Stimulated activated CD8-positive, alpha-beta memory T cell treated with anti-CD3 and anti-CD28 coated beads, Interleukin-4, amount 100 ng/mL, for 24 hours (primary cell): Measurements from ENCODE around the gene AGRN.
"Not testable (repeated sequence)": the region's sequence is repeated elsewhere in the genome, so short reads cannot be mapped to it uniquely, and the experiment has no call there.

ENCODE experiments used
- DNase-seq: peaks from one replicate; pipeline ENCODE4 v3.0.0-alpha.2; 2020; ENCODE audit warnings: low read depth

Gene AGRN

GRCh38 chr1:1021010-1021919 is 1.3 kb downstream of the AGRN start:
- no peak for DNase-seq

GRCh38 chr1:1021920-1022259 is 2.0 kb downstream of the AGRN start:
- no peak for DNase-seq

GRCh38 chr1:1022302-1023009 is 2.5 kb downstream of the AGRN start:
- no peak for DNase-seq

GRCh38 chr1:1023700-1024099 is 3.8 kb downstream of the AGRN start:
- no peak for DNase-seq

GRCh38 chr1:1024149-1024770 is 4.3 kb downstream of the AGRN start:
- DNase-seq = no peak

- DNase-seq = no peak
Measured at GRCh38 chr1:1024771-1025699, 5.1 kb downstream of the AGRN start.

GRCh38 chr1:1025730-1026129 is 5.8 kb downstream of the AGRN start:
- DNase-seq = no peak

- DNase-seq = no peak
Measured at GRCh38 chr1:1026599-1027413, 6.9 kb downstream of the AGRN start.

GRCh38 chr1:1027791-1028190 is 7.9 kb downstream of the AGRN start:
- DNase-seq = no peak

GRCh38 chr1:1030867-1031658 is 11.1 kb downstream of the AGRN start:
- not testable (repeated sequence) for DNase-seq

- no peak for DNase-seq
Measured at GRCh38 chr1:1031659-1032235, 11.8 kb downstream of the AGRN start.

- no peak for DNase-seq
Measured at GRCh38 chr1:1032424-1032823, 12.5 kb downstream of the AGRN start.

- peak; percentile 86 for DNase-seq
Measured at GRCh38 chr1:1033009-1033587, 13.2 kb downstream of the AGRN start.

- no peak for DNase-seq
Measured at GRCh38 chr1:1033731-1034438, 14.0 kb downstream of the AGRN start.

- DNase-seq = no peak
Measured at GRCh38 chr1:1034439-1034781, 14.5 kb downstream of the AGRN start.

- no peak for DNase-seq
Measured at GRCh38 chr1:1035291-1035943, 15.5 kb downstream of the AGRN start.

- DNase-seq = no peak
Measured at GRCh38 chr1:1037366-1038327, 17.7 kb downstream of the AGRN start.
